CD14-positive monocyte (primary cell): ENCODE data around the gene SLC4A8. TPM values are rescaled to one million over a fixed set of nuclear protein-coding genes. Genes with fewer than 3 reads are reported as not detected.

Experiments used
- DNase-seq, 3 donors: peaks; one replicate each; pipeline ENCODE4 v3.0.0-alpha.2; 2011 to 2022
- H2AFZ ChIP-seq: 2 replicates; pipeline ENCODE4 v1.6.0; 2012; ENCODE audit warnings: mild to moderate bottlenecking, low read depth, low read length, inconsistent platforms; ENCODE audit not compliant: insufficient read depth, poor library complexity, severe bottlenecking
- H3K27ac ChIP-seq, 2 donors: 1 replicate in 1 of 2; 2 replicates in 1 of 2; pipeline ENCODE4 v1.5.1; 2012 to 2013; ENCODE audit warnings: low read length in 2 of 2, control low read depth in 1 of 2, inconsistent platforms in 1 of 2, low read depth in 1 of 2, mild to moderate bottlenecking in 1 of 2
- H3K27me3 ChIP-seq, 2 donors: one replicate each; pipeline versions ENCODE4 v1.6.0 to v1.6.1; 2011 to 2013; ENCODE audit warnings: low read length in 2 of 2; ENCODE audit not compliant: control insufficient read depth in 2 of 2, insufficient read depth in 2 of 2
- H3K36me3 ChIP-seq, 2 donors: replicated peaks in 1 of 2; 1 replicate in 1 of 2; 2 replicates in 1 of 2; pipeline versions ENCODE4 v1.5.1 to v1.6.1; 2012 to 2013; ENCODE audit warnings: low read length in 2 of 2, control low read depth in 1 of 2, inconsistent platforms in 1 of 2, mild to moderate bottlenecking in 1 of 2; ENCODE audit not compliant: insufficient read depth in 2 of 2, control insufficient read depth in 1 of 2
- H3K4me1 ChIP-seq, 2 donors: 1 replicate in 1 of 2; 2 replicates in 1 of 2; pipeline versions ENCODE4 v1.5.1 to v1.6.1; 2012 to 2013; ENCODE audit warnings: low read length in 2 of 2, control low read depth in 1 of 2, inconsistent platforms in 1 of 2, mild to moderate bottlenecking in 1 of 2, moderate library complexity in 1 of 2; ENCODE audit not compliant: insufficient read depth in 2 of 2, control insufficient read depth in 1 of 2
- H3K4me2 ChIP-seq: replicated peaks from 2 replicates; pipeline ENCODE3; 2012; ENCODE audit warnings: low read length, moderate library complexity, mild to moderate bottlenecking; ENCODE audit not compliant: poor library complexity, severe bottlenecking; ENCODE audit errors: extremely low read depth
- H3K4me3 ChIP-seq, 3 experiments: fragments of 200-600 bp in 1 of 3; sonication (generic) in 1 of 3; replicated peaks in 1 of 3; 1 replicate in 2 of 3; 2 replicates in 1 of 3; pipeline ENCODE4 v1.5.1; 2011 to 2013; ENCODE audit warnings: low read length in 3 of 3, mild to moderate bottlenecking in 3 of 3, control low read depth in 2 of 3, low read depth in 2 of 3, inconsistent platforms in 1 of 3, moderate library complexity in 1 of 3
- H3K79me2 ChIP-seq: 2 replicates; pipeline ENCODE4 v1.6.0; 2012; ENCODE audit warnings: mild to moderate bottlenecking, control low read depth, inconsistent platforms, low read length, moderate library complexity; ENCODE audit not compliant: insufficient read depth
- H3K9ac ChIP-seq: 2 replicates; pipeline ENCODE4 v1.6.0; 2017; ENCODE audit warnings: low read length, mild to moderate bottlenecking; ENCODE audit not compliant: insufficient read depth, poor library complexity, severe bottlenecking
- H3K9me3 ChIP-seq, 2 donors: replicated peaks in 1 of 2; 1 replicate in 1 of 2; 2 replicates in 1 of 2; pipeline versions ENCODE4 v1.5.1 to v1.6.1; 2012 to 2013; ENCODE audit warnings: low read length in 2 of 2, control low read depth in 1 of 2; ENCODE audit not compliant: control insufficient read depth in 1 of 2, insufficient read depth in 1 of 2
- H4K20me1 ChIP-seq: 2 replicates; pipeline ENCODE4 v1.6.0; 2012; ENCODE audit warnings: mild to moderate bottlenecking, low read length, control low read depth, moderate library complexity; ENCODE audit not compliant: insufficient read depth
- H3K27ac Mint-ChIP-seq, 7 donors: one replicate each; pipeline ENCODE4 v1.8.0; 2020; ENCODE audit warnings: mild to moderate bottlenecking in 7 of 7, mixed read lengths in 7 of 7, moderate library complexity in 6 of 7, inconsistent platforms in 2 of 7
- H3K27me3 Mint-ChIP-seq, 3 donors: one replicate each; pipeline ENCODE4 v1.8.0; 2021 to 2022; ENCODE audit warnings: low read depth in 3 of 3, mild to moderate bottlenecking in 3 of 3, mixed read lengths in 3 of 3, moderate library complexity in 3 of 3, inconsistent platforms in 1 of 3
- H3K36me3 Mint-ChIP-seq, 2 donors: one replicate each; pipeline ENCODE4 v1.8.0; 2020; ENCODE audit warnings: mixed read lengths in 2 of 2, inconsistent platforms in 1 of 2, mild to moderate bottlenecking in 1 of 2
- H3K4me1 Mint-ChIP-seq: one replicate; pipeline ENCODE4 v1.8.0; 2020; ENCODE audit warnings: mild to moderate bottlenecking, mixed read lengths
- H3K4me3 Mint-ChIP-seq, 2 donors: one replicate each; pipeline ENCODE4 v1.8.0; 2020; ENCODE audit warnings: mild to moderate bottlenecking in 2 of 2, mixed read lengths in 2 of 2, moderate library complexity in 1 of 2
- H3K9me3 Mint-ChIP-seq, 7 donors: one replicate each; pipeline ENCODE4 v1.8.0; 2020 to 2022; ENCODE audit warnings: mixed read lengths in 7 of 7, mild to moderate bottlenecking in 6 of 7, moderate library complexity in 6 of 7, inconsistent platforms in 2 of 7
- WGBS: methylation state at CpG from one replicate; pipeline ENCODE4 v1.1.5; 2013; ENCODE audit warnings: missing lambda C conversion rate; ENCODE audit not compliant: insufficient coverage; 5-methylcytosine and 5-hydroxymethylcytosine counted together
- intact Hi-C, 2 donors: fragments of 100-400 bp; cut with micrococcal nuclease; formaldehyde crosslinking; loops; one replicate each; pipeline versions ENCODE4 v1.15.0 to v1.15.1; 2023
- polyA plus RNA-seq, 3 donors: library from polyadenylated mRNA; depleted of rRNA in 1 of 3; unstranded in 2 of 3; stranded (reverse) in 1 of 3; fragments of 300-500 nt in 2 of 3; fragments of >200 nt in 1 of 3; fragmentation: Illumina TruSeq in 2 of 3; gene quantifications; 1 replicate in 2 of 3; 2 replicates in 1 of 3; pipeline ENCODE4 v1.2.3, GENCODE V29; 2012 to 2021
- TF ChIP-seq, protein P1 (sequence below): fragments of 200-600 bp; IDR thresholded peaks from one replicate; pipeline ENCODE4 v1.8.0; 2022; ENCODE audit warnings: antibody characterized with exemption, mild to moderate bottlenecking

SLC4A8 gene
- polyA plus RNA-seq, 3 donors = 1.9 to 5.4 (median 2.3) TPM

GRCh38 chr12:51409846-51410245 is 14.8 kb upstream of the SLC4A8 start:
- no peaks in the 10 kb centered on the region for H4K20me1 ChIP-seq
- H3K79me2 ChIP-seq = no peaks in the 10 kb centered on the region
- no peak overlapping the region for H2AFZ ChIP-seq
- no peak overlapping the region for H3K27ac ChIP-seq
- no peak overlapping the region for H3K9ac ChIP-seq
- Mint-ChIP-seq H3K27ac (no peak overlapping the region), H3K4me3 (no peak overlapping the region), H3K9me3 (no peaks in the 10 kb centered on the region), H3K36me3 (peaks cover 0 to 4% of the 10 kb centered on the region in 2 donors), H3K27me3 (peaks cover 0 to 3% (median 2%) of the 10 kb centered on the region in 3 donors), H3K4me1 (peaks cover 1% of the 10 kb centered on the region)
- H3K4me3 ChIP-seq = no peak overlapping the region
- 96% methylated on average over 7 of the region's 8 CpGs for WGBS
- H3K9me3 ChIP-seq = no peaks in the 10 kb centered on the region
- H3K36me3 ChIP-seq = no peaks in the 10 kb centered on the region
- no peak overlapping the region for H3K4me2 ChIP-seq
- intact Hi-C loops = no loop called here
- no peaks in the 10 kb centered on the region for H3K27me3 ChIP-seq
- TF ChIP-seq, protein P1, sequence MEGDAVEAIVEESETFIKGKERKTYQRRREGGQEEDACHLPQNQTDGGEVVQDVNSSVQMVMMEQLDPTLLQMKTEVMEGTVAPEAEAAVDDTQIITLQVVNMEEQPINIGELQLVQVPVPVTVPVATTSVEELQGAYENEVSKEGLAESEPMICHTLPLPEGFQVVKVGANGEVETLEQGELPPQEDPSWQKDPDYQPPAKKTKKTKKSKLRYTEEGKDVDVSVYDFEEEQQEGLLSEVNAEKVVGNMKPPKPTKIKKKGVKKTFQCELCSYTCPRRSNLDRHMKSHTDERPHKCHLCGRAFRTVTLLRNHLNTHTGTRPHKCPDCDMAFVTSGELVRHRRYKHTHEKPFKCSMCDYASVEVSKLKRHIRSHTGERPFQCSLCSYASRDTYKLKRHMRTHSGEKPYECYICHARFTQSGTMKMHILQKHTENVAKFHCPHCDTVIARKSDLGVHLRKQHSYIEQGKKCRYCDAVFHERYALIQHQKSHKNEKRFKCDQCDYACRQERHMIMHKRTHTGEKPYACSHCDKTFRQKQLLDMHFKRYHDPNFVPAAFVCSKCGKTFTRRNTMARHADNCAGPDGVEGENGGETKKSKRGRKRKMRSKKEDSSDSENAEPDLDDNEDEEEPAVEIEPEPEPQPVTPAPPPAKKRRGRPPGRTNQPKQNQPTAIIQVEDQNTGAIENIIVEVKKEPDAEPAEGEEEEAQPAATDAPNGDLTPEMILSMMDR = no peak
- DNase-seq = no peak
- H3K4me1 ChIP-seq = peaks cover under 1% of the 10 kb centered on the region in 2 donors

DNA sequence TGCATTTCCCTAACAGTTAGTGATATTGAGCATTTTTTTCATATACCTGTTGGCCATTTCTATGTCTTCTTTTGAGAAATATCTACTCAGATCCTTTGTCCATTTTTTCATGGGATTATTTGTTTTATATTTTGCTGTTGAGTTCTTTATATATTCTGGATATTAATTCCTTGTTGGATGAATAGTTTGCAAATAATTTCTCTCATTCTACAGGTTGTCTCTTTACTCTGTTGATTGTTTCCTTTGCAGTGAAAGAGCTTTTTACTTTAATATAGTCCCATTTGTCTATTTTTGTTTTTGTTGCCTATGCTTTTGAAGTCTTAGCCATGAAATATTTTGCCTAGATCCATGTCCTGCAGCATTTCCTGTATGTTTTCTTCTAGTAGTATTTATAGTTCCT is 11.5 kb upstream of the SLC4A8 start:
- Mint-ChIP-seq H3K27ac (no peak overlapping the region), H3K9me3 (no peaks in the 10 kb centered on the region), H3K4me3 (no peak overlapping the region), H3K27me3 (peaks cover 0 to 3% (median 0%) of the 10 kb centered on the region in 3 donors), H3K4me1 (no peaks in the 10 kb centered on the region), H3K36me3 (peaks cover 0 to 2% of the 10 kb centered on the region in 2 donors)
- no peak overlapping the region for H3K4me2 ChIP-seq
- TF ChIP-seq, protein P1 = no peak
- intact Hi-C loops = no loop called here
- no peaks in the 10 kb centered on the region for H3K4me1 ChIP-seq
- no peaks in the 10 kb centered on the region for H3K79me2 ChIP-seq
- H4K20me1 ChIP-seq = no peaks in the 10 kb centered on the region
- H3K9ac ChIP-seq = no peak overlapping the region
- H3K9me3 ChIP-seq = no peaks in the 10 kb centered on the region
- H3K27ac ChIP-seq = no peak overlapping the region
- no peaks in the 10 kb centered on the region for H3K27me3 ChIP-seq
- no peaks in the 10 kb centered on the region for H3K36me3 ChIP-seq
- DNase-seq = no peak
- no peak overlapping the region for H2AFZ ChIP-seq
- H3K4me3 ChIP-seq = no peak overlapping the region
